ENCODE measurements around the gene PACRG.

DNA sequence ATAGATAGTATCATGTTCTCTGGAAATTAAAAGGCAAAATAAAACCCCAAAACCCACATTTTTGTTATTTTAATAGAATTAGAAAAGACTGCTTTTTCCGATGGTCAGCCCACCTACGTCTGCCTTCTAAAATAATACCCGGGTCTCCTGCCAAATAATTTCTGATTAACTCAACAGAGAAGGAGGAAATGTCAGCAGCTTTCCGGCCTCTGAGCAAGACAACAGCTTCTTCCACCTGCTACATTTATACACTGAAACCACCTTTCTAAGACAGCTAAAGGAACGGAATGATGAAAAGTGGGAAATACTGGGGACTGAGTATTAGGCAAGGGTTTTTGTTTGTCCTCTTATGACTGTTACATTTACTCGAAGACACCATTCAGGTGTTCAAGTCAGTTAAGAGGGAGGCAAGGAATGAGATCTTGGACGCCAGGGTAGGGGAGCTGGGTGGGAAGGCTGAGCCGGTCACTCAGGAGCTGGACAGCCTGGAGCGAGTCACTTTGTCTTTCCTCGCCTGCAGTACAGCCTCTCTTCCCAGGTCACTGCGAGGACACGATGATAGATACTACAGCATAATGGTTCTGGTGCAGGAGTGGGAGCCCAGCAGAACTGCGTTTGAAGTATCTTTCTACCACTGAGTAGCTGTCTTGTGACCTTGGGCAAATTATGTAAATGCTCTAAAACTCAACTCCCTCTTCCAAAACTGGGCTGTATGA lies 590.5 kb downstream of the PACRG start:
- TF ChIP-seq CTCF (IDR thresholded peaks at IDR 0.05) = no peak
- TF ChIP-seq POLR2A (IDR thresholded peaks at IDR 0.05) = no peak

Measured in testis (tissue), 2 donors.